HCT116 (cell line): ENCODE measurements around the gene PCDH9. TPM values are rescaled to one million over a fixed set of nuclear protein-coding genes. Genes with fewer than 3 reads are reported as not detected.

Experiments used
- ATAC-seq: fragments of 200-7000 bp; cut with Tn5 transposase; 2 replicates; pipeline ENCODE4 v1.9.1; 2020; ENCODE audit warnings: mild to moderate bottlenecking, moderate library complexity
- BruUV-seq: library from RNA; stranded (reverse); fragments of 400-500 nt; replicated peaks from 2 replicates; lab custom pipeline; 2021; lab: Mats Ljungman, UMichigan
- CTCF ChIA-PET: fragments of 300-600 bp; sonication (Branson Sonifier 250); formaldehyde crosslinking; loops from one replicate; lab custom pipeline; 2021; ENCODE audit warnings: antibody characterized with exemption; lab: Charles Lee
- POLR2A ChIA-PET: fragments of 300-600, 350-600 bp; sonication (Branson Sonifier 250); formaldehyde crosslinking; loops from one replicate; lab custom pipeline; 2021; ENCODE audit warnings: antibody characterized with exemption; lab: Charles Lee
- RAD21 ChIA-PET, 2 experiments: fragments of 300-600 bp; sonication (Branson Sonifier 250); formaldehyde crosslinking; loops; one replicate each; lab custom pipeline; 2023; ENCODE audit warnings: low total read pairs in 2 of 2; ENCODE audit not compliant: uncharacterized antibody in 2 of 2, unreplicated experiment in 2 of 2, low non-redundant PET in 1 of 2; lab: Charles Lee
- DNase-seq: peaks from one replicate; pipeline ENCODE4 v3.0.0-alpha.2; 2010; ENCODE audit warnings: low read depth, low spot score
- H2AFZ ChIP-seq: fragments of 200-600 bp; shearing (Covaris generic), sonication (generic); 2 replicates; pipeline ENCODE4 v1.6.1; 2017; ENCODE audit warnings: low read depth, mixed run types, mixed read lengths, antibody characterized with exemption, low read length; ENCODE audit not compliant: poor library complexity, severe bottlenecking
- H3K27ac ChIP-seq: 2 replicates; pipeline ENCODE4 v1.5.1; 2012; ENCODE audit warnings: low read depth, low read length
- H3K27me3 ChIP-seq: fragments of 200-600 bp; sonication (generic); 2 replicates; pipeline ENCODE4 v1.6.1; 2016; ENCODE audit warnings: mixed run types, low read length, mixed read lengths; ENCODE audit not compliant: insufficient read depth
- H3K36me3 ChIP-seq, 2 experiments: fragments of 200-500 bp in 1 of 2; fragments of 200-600 bp in 1 of 2; sonication (Bioruptor generic) in 1 of 2; sonication (generic) in 1 of 2; 2 replicates each; pipeline versions ENCODE4 v1.5.1 to v1.6.1; 2014 to 2016; ENCODE audit warnings: low read length in 2 of 2, inconsistent platforms in 1 of 2, mixed read lengths in 1 of 2, mixed run types in 1 of 2; ENCODE audit not compliant: insufficient read depth in 2 of 2, control insufficient read depth in 1 of 2
- H3K4me1 ChIP-seq, 2 experiments: fragments of 200-600 bp in 1 of 2; sonication (generic) in 1 of 2; 2 replicates each; pipeline versions ENCODE4 v1.5.1 to v1.6.1; 2012 to 2017; ENCODE audit warnings: low read length in 2 of 2, inconsistent platforms in 1 of 2, mild to moderate bottlenecking in 1 of 2, mixed read lengths in 1 of 2, mixed run types in 1 of 2, moderate library complexity in 1 of 2; ENCODE audit not compliant: insufficient read depth in 2 of 2, control insufficient read depth in 1 of 2
- H3K4me2 ChIP-seq: fragments of 200-600 bp; sonication (generic); 2 replicates; pipeline ENCODE4 v1.6.1; 2017; ENCODE audit warnings: mixed run types, low read length, mixed read lengths
- H3K4me3 ChIP-seq, 2 experiments: fragments of 200-600 bp in 1 of 2; sonication (generic) in 1 of 2; replicated peaks in 1 of 2; 2 replicates each; pipeline ENCODE4 v1.5.1; 2011 to 2016; ENCODE audit warnings: low read length in 2 of 2, control low read depth in 1 of 2, low read depth in 1 of 2, mild to moderate bottlenecking in 1 of 2, mixed read lengths in 1 of 2, mixed run types in 1 of 2
- H3K79me2 ChIP-seq: fragments of 200-600 bp; sonication (generic); 2 replicates; pipeline ENCODE4 v1.6.1; 2017; ENCODE audit warnings: mild to moderate bottlenecking, mixed run types, low read length, moderate library complexity, mixed read lengths; ENCODE audit not compliant: insufficient read depth
- H3K9ac ChIP-seq: fragments of 200-600 bp; sonication (generic); 2 replicates; pipeline ENCODE4 v1.6.1; 2016; ENCODE audit warnings: low read length, mixed read lengths
- H3K9me2 ChIP-seq: fragments of 200-600 bp; sonication (generic), shearing (Covaris generic); 2 replicates; pipeline ENCODE4 v1.6.1; 2017; ENCODE audit warnings: mixed run types, mild to moderate bottlenecking, moderate library complexity; ENCODE audit not compliant: insufficient read depth
- H3K9me3 ChIP-seq, 2 experiments: fragments of 200-500 bp in 1 of 2; fragments of 200-600 bp in 1 of 2; sonication (Bioruptor generic) in 1 of 2; sonication (generic) in 1 of 2; 2 replicates each; pipeline ENCODE4 v1.6.1; 2014 to 2017; ENCODE audit warnings: low read length in 2 of 2, mixed read lengths in 2 of 2, inconsistent platforms in 1 of 2, low read depth in 1 of 2, mild to moderate bottlenecking in 1 of 2, mixed run types in 1 of 2, moderate library complexity in 1 of 2; ENCODE audit not compliant: control insufficient read depth in 1 of 2, insufficient read depth in 1 of 2
- H4K20me1 ChIP-seq: fragments of 200-600 bp; sonication (generic), shearing (Covaris generic); 2 replicates; pipeline ENCODE4 v1.6.1; 2017; ENCODE audit warnings: mixed run types, mild to moderate bottlenecking, moderate library complexity; ENCODE audit not compliant: insufficient read depth
- CBX3 ChIP-seq: IDR thresholded peaks from 2 replicates; pipeline ENCODE4 v1.6.1; 2012; ENCODE audit warnings: low read depth
- EGR1 ChIP-seq: IDR thresholded peaks from 2 replicates; pipeline ENCODE4 v1.6.1; 2012; ENCODE audit warnings: low read depth
- ELF1 ChIP-seq: IDR thresholded peaks from 2 replicates; pipeline ENCODE4 v1.6.1; 2012; ENCODE audit warnings: low read depth, borderline replicate concordance
- EZH2 ChIP-seq: fragments of 200-600 bp; sonication (generic); IDR thresholded peaks from 2 replicates; pipeline ENCODE4 v1.6.1; 2017; ENCODE audit warnings: antibody characterized with exemption, mixed run types
- EZH2phosphoT487 ChIP-seq: fragments of 200-600 bp; IDR thresholded peaks from 2 replicates; pipeline ENCODE4 v1.6.1; 2018; ENCODE audit warnings: antibody characterized with exemption, borderline replicate concordance
- FOSL1 ChIP-seq: IDR thresholded peaks from 2 replicates; pipeline ENCODE4 v1.6.1; 2012; ENCODE audit warnings: low read depth
- POLR2A ChIP-seq: IDR thresholded peaks from 2 replicates; pipeline ENCODE4 v1.7.0; 2011; ENCODE audit warnings: borderline replicate concordance; ENCODE audit not compliant: insufficient read depth, insufficient read length; ENCODE audit errors: extremely low read depth
- ZBTB33 ChIP-seq: IDR thresholded peaks from 2 replicates; pipeline ENCODE4 v1.6.1; 2011; ENCODE audit warnings: mild to moderate bottlenecking, low read length, moderate library complexity; ENCODE audit not compliant: insufficient replicate concordance; ENCODE audit errors: extremely low read depth
- intact Hi-C: fragments of 100-400 bp; cut with micrococcal nuclease; formaldehyde crosslinking; loops from 2 replicates; pipeline ENCODE4 v1.10.0; 2022
- total RNA-seq: library from RNA; stranded (reverse); gene quantifications from one replicate; pipeline ENCODE4 v1.2.1, GENCODE V29; 2021; ENCODE audit not compliant: unreplicated experiment
- TF ChIP-seq, protein P1 (sequence below), 3 experiments: fragments of 200-600 bp in 1 of 3; sonication (generic) in 1 of 3; IDR thresholded peaks in 2 of 3; conservative IDR thresholded peaks in 1 of 3; 2 replicates each; pipeline ENCODE4 v1.5.1; 2012 to 2017; ENCODE audit warnings: low read depth in 2 of 3, low read length in 2 of 3, antibody characterized with exemption in 1 of 3, borderline replicate concordance in 1 of 3, control low read depth in 1 of 3, mild to moderate bottlenecking in 1 of 3, mixed read lengths in 1 of 3, mixed run types in 1 of 3, moderate library complexity in 1 of 3; ENCODE audit not compliant: insufficient read depth in 1 of 3

The PCDH9 gene
- total RNA-seq, 1 experiment from 2014 or later, result 0.02 TPM

GRCh38 chr13:66994097-66994496, 236.0 kb downstream of the PCDH9 start:
- RAD21 ChIA-PET, result no interaction called here
- no peak overlapping the region for H2AFZ ChIP-seq
- no peak overlapping the region for H3K4me2 ChIP-seq
- POLR2A ChIA-PET, result no interaction called here
- intact Hi-C loops, result no loop called here
- no peaks in the 10 kb centered on the region for H4K20me1 ChIP-seq
- DNase-seq (no peak), ATAC-seq (no peak)
- H3K4me3 ChIP-seq, result no peak overlapping the region
- H3K27me3 ChIP-seq, result no peaks in the 10 kb centered on the region
- H3K9ac ChIP-seq, result no peak overlapping the region
- no TSS peak for BruUV-seq
- H3K9me3 ChIP-seq, result no peaks in the 10 kb centered on the region
- TF ChIP-seq EZH2 (no peak), ZBTB33 (no peak), EZH2phosphoT487 (no peak), POLR2A (no peak), EGR1 (no peak), FOSL1 (no peak), CBX3 (no peak), ELF1 (no peak)
- TF ChIP-seq, protein P1, sequence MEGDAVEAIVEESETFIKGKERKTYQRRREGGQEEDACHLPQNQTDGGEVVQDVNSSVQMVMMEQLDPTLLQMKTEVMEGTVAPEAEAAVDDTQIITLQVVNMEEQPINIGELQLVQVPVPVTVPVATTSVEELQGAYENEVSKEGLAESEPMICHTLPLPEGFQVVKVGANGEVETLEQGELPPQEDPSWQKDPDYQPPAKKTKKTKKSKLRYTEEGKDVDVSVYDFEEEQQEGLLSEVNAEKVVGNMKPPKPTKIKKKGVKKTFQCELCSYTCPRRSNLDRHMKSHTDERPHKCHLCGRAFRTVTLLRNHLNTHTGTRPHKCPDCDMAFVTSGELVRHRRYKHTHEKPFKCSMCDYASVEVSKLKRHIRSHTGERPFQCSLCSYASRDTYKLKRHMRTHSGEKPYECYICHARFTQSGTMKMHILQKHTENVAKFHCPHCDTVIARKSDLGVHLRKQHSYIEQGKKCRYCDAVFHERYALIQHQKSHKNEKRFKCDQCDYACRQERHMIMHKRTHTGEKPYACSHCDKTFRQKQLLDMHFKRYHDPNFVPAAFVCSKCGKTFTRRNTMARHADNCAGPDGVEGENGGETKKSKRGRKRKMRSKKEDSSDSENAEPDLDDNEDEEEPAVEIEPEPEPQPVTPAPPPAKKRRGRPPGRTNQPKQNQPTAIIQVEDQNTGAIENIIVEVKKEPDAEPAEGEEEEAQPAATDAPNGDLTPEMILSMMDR (IDR thresholded peaks at IDR 0.05 in 2 of 3, conservative IDR thresholded peaks at IDR 0.05 in 1 of 3; ENCODE audit: borderline replicate concordance in 1 of 3, insufficient read depth in 1 of 3, low read depth in 2 of 3, low read length in 2 of 3), result peak in 1 of 3 experiments; percentile 32; a peak in 2 of 6 replicates
- H3K4me1 ChIP-seq, result no peaks in the 10 kb centered on the region
- H3K27ac ChIP-seq, result no peak overlapping the region
- H3K9me2 ChIP-seq, result no peaks in the 10 kb centered on the region
- H3K36me3 ChIP-seq, result no peaks in the 10 kb centered on the region
- H3K79me2 ChIP-seq, result no peaks in the 10 kb centered on the region
- CTCF ChIA-PET, result no interaction called here
